GM10248 (cell line): ENCODE measurements around the gene CDKN1A.
A peak's percentile ranks its signal among the peaks of the same experiment; 100 is the strongest.

ENCODE experiments used
- CTCF ChIA-PET: fragments of 300-600 bp; sonication (Branson Sonifier 250); formaldehyde crosslinking; extraction: SDS; loops from one replicate; lab custom pipeline; 2021; ENCODE audit warnings: antibody characterized with exemption; lab: Yijun Ruan, JAX
- POLR2A ChIA-PET: fragments of 350-650 bp; sonication (Branson Sonifier 250); formaldehyde crosslinking; extraction: SDS; loops from one replicate; lab custom pipeline; 2020; ENCODE audit warnings: antibody characterized with exemption; lab: Yijun Ruan, JAX
- DNase-seq: peaks from one replicate; pipeline ENCODE4 v3.0.0; 2012; ENCODE audit errors: extremely low spot score
- CTCF ChIP-seq: IDR thresholded peaks from 2 replicates; pipeline ENCODE4 v1.5.1; 2012; ENCODE audit warnings: mild to moderate bottlenecking, low read depth; ENCODE audit errors: extremely low read depth, missing control alignments, control extremely low read depth

Gene CDKN1A

GRCh38 chr6:36678488-36679042 is at the start of gene CDKN1A:
Gene CDKN1A, plus strand, starts transcription at chr6:36678714. Its CDS starts 5,388 bp downstream, at chr6:36684102.
- no peak for TF ChIP-seq CTCF
- DNase-seq, result peak; percentile 87
- ChIA-PET CTCF (interaction anchor here (0.9 to 10.3 kb wide), 5 partner anchors 12 to 80 kb away, joined by 3 to 104 read pairs (median 20); no protein-coding TSS in a partner anchor), POLR2A (interaction anchor here (0.6 to 5.9 kb wide), 16 partner anchors 8 to 224 kb away, joined by 3 to 99 read pairs (median 4); no protein-coding TSS in a partner anchor)

- DNase-seq, result no peak
- POLR2A ChIA-PET, result no interaction called here
- CTCF ChIA-PET, result interaction anchor here (1.4 to 2.6 kb wide), 7 partner anchors 12 to 153 kb away, joined by 3 to 17 read pairs (median 6); no protein-coding TSS in a partner anchor
- TF ChIP-seq CTCF, result no peak
Measured at GRCh38 chr6:36629784-36630183, 48.7 kb upstream of the CDKN1A start.

- TF ChIP-seq CTCF, result no peak
- ChIA-PET POLR2A (interaction anchor here (0.8 kb wide), 1 partner anchor 47 kb away, joined by 3 read pairs; the partner anchor contains the start of gene CDKN1A), CTCF (interaction anchor here (1.2 to 3.0 kb wide), 6 partner anchors 11 to 151 kb away, joined by 3 to 18 read pairs (median 5); no protein-coding TSS in a partner anchor)
- no peak for DNase-seq
Measured at GRCh38 chr6:36631326-36632011, 47.0 kb upstream of the CDKN1A start.

- no peak for DNase-seq
- ChIA-PET POLR2A (no interaction called here), CTCF (interaction anchor here (1.2 to 3.0 kb wide), 3 partner anchors 9 to 91 kb away, joined by 3 to 18 read pairs (median 3); no protein-coding TSS in a partner anchor)
- no peak for TF ChIP-seq CTCF
Measured at GRCh38 chr6:36633370-36633769, 45.1 kb upstream of the CDKN1A start.

GRCh38 chr6:36633915-36634314 is 44.6 kb upstream of the CDKN1A start:
- CTCF ChIA-PET, result interaction anchor here (0.9 to 1.6 kb wide), 3 partner anchors 10 to 133 kb away, joined by 3 read pairs; no protein-coding TSS in a partner anchor
- DNase-seq, result no peak
- POLR2A ChIA-PET, result no interaction called here
- TF ChIP-seq CTCF, result no peak

- TF ChIP-seq CTCF, result no peak
- POLR2A ChIA-PET, result interaction anchor here (0.5 kb wide), 1 partner anchor 29 kb away, joined by 3 read pairs; no protein-coding TSS in a partner anchor
- CTCF ChIA-PET, result interaction anchor here (0.9 to 1.6 kb wide), 3 partner anchors 10 to 132 kb away, joined by 3 read pairs; no protein-coding TSS in a partner anchor
- DNase-seq, result no peak
Measured at GRCh38 chr6:36634317-36635108, 44.0 kb upstream of the CDKN1A start.
